ENCODE results near the gene CNPY1.

DNA sequence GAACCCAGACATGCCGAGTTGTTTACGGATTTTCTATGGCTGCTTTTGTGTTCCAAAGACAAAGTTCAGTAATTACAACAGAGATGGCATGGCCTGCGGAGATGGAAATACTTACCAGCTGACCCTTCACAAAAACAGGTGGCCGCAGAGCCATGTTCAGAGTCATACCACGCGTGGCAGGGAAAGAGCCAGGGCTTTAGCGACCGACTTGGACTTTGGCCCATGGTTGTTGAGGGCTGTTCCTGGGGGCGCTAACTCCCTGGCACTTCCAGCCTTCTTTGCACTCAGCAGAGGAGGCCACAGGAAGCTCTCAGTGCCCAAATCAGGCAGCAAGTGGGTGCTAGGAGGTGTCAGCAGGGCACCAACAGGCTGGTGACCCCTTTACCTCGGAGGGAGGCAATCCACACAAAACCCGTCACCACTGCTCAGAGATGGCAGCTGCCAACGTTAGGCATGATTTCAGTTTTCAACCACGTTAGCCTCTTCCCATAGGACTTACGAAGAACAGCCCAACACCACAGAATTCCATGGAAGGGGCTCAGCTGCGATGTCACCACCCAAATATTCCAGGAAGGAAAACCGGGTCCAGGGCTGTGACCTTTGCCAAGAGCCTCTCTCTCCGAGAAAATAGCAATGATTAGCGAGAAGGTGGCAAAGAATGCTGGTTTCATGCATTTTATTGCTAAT lies 21.4 kb upstream of the CNPY1 start:
- TF ChIP-seq, protein P1, sequence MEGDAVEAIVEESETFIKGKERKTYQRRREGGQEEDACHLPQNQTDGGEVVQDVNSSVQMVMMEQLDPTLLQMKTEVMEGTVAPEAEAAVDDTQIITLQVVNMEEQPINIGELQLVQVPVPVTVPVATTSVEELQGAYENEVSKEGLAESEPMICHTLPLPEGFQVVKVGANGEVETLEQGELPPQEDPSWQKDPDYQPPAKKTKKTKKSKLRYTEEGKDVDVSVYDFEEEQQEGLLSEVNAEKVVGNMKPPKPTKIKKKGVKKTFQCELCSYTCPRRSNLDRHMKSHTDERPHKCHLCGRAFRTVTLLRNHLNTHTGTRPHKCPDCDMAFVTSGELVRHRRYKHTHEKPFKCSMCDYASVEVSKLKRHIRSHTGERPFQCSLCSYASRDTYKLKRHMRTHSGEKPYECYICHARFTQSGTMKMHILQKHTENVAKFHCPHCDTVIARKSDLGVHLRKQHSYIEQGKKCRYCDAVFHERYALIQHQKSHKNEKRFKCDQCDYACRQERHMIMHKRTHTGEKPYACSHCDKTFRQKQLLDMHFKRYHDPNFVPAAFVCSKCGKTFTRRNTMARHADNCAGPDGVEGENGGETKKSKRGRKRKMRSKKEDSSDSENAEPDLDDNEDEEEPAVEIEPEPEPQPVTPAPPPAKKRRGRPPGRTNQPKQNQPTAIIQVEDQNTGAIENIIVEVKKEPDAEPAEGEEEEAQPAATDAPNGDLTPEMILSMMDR (IDR thresholded peaks at IDR 0.05; ENCODE audit: borderline replicate concordance, extremely low read depth, low read length, poor library complexity, severe bottlenecking), result no peak
- no peak for TF ChIP-seq EZH2 (IDR thresholded peaks at IDR 0.05; ENCODE audit: borderline replicate concordance, low read depth, low read length, severe bottlenecking)

All from DND-41 (cell line).